Central memory CD8-positive, alpha-beta T cell (primary cell): ENCODE results near the gene TCTN1.
A peak's percentile ranks its signal among the peaks of the same experiment; 100 is the strongest.
"Not testable (repeated sequence)": the region's sequence is repeated elsewhere in the genome, so short reads cannot be mapped to it uniquely, and the experiment has no call there.

Experiments used
- ATAC-seq: fragments of 150-1000 bp; cut with Tn5 transposase; replicated peaks from 2 replicates; pipeline ENCODE4 v1.10.0; 2022; ENCODE audit warnings: mild to moderate bottlenecking, moderate FRiP score, moderate number of reproducible peaks; ENCODE audit not compliant: poor library complexity, severe bottlenecking; ENCODE audit errors: extremely low read depth
- DNase-seq, 2 donors: peaks; one replicate each; pipeline ENCODE4 v3.0.0; 2021; ENCODE audit warnings: low spot score in 2 of 2
- H3K27ac Mint-ChIP-seq: one replicate; pipeline ENCODE4 v1.8.0; 2022; ENCODE audit warnings: low read depth, mild to moderate bottlenecking, moderate library complexity, mixed read lengths
- H3K27me3 Mint-ChIP-seq: one replicate; pipeline ENCODE4 v1.8.0; 2022; ENCODE audit warnings: mixed read lengths
- H3K36me3 Mint-ChIP-seq: one replicate; pipeline ENCODE4 v1.8.0; 2022; ENCODE audit warnings: mild to moderate bottlenecking, moderate library complexity, mixed read lengths; ENCODE audit not compliant: insufficient read depth
- H3K4me1 Mint-ChIP-seq: one replicate; pipeline ENCODE4 v1.8.0; 2022; ENCODE audit warnings: mixed read lengths
- H3K4me3 Mint-ChIP-seq: one replicate; pipeline ENCODE4 v1.8.0; 2022; ENCODE audit warnings: mild to moderate bottlenecking, moderate library complexity, mixed read lengths
- H3K9me3 Mint-ChIP-seq: one replicate; pipeline ENCODE4 v1.8.0; 2022; ENCODE audit warnings: mixed read lengths

TCTN1 gene

DNA sequence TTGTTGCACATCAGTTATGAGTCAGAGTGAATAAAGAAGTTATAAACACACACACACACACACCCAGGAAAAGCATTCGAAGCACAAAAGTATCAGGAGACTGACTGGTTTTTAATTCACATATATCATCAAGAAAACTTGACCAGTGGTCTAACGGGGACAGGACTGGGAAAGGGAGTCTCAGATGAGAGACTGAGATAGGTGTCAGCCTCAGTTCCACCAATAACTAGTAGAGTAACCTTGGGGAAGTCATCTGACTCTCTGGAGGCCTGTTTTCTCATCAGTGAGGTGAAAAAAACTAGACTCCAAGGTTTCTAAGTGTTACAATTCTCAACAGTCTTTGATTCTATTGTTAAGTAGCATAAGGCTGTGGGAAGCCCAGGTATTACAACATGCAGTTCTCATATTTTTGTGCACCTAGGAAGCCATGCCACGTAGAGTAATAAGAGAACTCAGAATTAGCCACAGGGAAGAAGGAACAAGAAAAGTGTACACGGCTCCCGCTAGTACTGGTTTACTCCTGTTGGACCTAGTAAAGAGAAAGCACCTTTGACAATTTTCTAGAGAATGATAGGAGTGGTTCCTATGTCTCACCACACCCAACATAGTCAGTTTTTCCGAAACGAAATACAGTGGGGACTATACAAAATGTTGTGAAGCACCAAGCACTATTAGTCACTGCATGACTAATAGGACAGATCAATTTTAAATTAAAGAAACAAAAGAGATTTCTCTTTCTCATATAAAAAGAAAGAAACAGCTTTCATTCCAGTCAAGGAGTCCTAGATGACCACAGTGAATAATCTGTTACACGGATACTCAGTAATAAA lies 35.9 kb upstream of the TCTN1 start:
- peak overlapping the region; percentile 92 for H3K4me3 Mint-ChIP-seq
- ATAC-seq (peak; percentile 50), DNase-seq (peak in 1 of 2 donors; percentile 19)
- H3K27me3 Mint-ChIP-seq: no peaks in the 10 kb centered on the region
- peaks cover 12% of the 10 kb centered on the region for H3K36me3 Mint-ChIP-seq
- H3K27ac Mint-ChIP-seq: peak overlapping the region; percentile 94
- H3K9me3 Mint-ChIP-seq: no peaks in the 10 kb centered on the region
- H3K4me1 Mint-ChIP-seq: peaks cover 56% of the 10 kb centered on the region

DNA sequence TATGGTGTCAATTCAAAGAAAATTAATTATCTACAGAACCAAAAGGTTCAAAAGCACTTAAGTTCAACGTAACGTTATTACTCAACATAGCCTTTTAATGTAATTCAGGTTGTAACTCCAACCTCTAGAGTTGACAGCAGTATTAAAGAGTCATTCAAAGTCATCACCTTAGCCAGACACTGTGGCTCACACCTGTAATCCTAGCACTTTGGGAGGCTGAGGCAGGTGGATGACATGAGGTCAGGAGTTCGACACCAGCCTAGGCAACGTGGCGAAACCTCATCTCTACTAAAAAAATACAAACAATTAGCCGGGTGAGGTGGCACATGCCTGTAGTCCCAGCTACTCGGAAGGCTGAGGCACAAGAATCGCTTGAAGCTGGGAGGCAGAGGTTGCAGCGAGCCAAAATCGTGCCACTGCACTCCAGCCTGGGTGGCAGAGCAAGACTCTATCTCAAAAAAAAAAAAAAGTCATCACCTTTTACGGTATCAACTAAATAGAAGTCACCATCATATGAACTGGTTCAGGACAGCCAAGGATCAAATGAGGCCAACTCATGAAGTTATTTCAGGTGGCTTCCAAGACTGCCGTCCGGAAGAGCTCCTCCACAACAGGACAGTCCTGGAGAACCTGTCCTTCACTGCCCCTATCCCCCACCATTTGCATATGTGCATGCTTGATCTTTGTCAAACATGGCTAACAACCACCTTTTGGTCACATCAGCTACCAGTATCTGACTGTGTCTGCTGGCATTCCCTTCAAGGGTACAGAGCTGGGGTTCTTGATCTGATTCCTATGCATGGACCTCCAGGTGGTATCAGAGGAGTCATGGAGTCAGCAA lies 35.0 kb upstream of the TCTN1 start:
- DNase-seq: no peak

DNA sequence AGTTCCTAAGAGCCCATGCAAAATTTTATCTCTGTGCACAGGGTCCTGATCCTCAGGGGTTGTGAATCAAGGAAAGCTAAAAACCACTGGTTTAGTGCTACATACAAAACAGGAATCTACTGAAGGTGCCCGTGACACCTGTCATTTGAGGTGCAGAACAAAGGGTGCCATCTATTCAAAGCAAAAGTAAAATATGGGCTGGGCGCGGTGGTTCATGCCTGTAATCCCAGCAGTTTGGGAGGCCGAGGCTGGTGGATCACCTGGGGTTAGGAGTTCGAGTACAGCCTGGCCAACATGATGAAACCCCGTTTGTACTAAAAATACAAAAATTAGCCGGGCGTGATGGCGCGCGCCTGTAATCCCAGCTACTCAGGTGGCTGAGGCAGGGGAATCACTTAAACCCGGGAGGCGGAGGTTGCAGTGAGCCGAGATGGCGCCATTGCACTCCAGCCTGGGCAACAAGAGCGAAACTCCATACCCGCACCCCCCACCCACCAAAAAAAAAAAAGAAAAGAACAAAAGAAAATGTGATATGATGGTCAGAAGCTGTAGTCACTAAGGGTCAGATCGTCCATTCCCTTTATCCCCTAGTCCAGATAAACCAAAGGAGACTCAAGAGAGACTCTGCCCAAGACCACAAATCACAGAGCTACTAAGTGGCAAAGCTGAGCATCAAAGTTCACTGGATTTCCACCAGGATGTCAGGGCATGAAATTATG lies 34.2 kb upstream of the TCTN1 start:
- Mint-ChIP-seq H3K4me1 (peaks cover 66% of the 10 kb centered on the region), H3K27me3 (no peaks in the 10 kb centered on the region), H3K36me3 (peaks cover 16% of the 10 kb centered on the region), H3K27ac (peak overlapping the region; percentile 49), H3K4me3 (peak overlapping the region; percentile 92), H3K9me3 (no peaks in the 10 kb centered on the region)
- no peak for DNase-seq
- ATAC-seq: no peak

More for the DNA sequence above, 35.0 kb upstream of the TCTN1 start:
- Mint-ChIP-seq H3K27me3 (no peaks in the 10 kb centered on the region), H3K36me3 (peaks cover 16% of the 10 kb centered on the region), H3K9me3 (no peaks in the 10 kb centered on the region), H3K4me1 (peaks cover 63% of the 10 kb centered on the region), H3K4me3 (peak overlapping the region; percentile 92), H3K27ac (peak overlapping the region; percentile 94)
- ATAC-seq: no peak

DNA sequence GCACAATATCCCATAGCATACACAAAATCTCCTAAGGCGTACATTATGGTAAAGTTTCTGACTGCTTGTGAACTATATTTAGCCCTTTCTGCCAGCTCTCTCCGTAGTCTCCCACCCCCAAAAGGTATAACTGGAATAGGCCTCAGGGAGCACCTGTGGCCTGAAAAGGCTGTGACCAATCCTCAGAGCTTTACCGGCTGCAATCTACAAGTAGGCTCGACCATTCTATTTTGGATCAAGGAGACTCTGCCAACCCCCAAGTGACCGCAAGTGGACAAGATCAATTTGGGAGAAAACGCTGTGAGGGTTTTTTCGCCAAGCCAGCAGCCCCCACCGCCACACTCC lies 32.0 kb upstream of the TCTN1 start:
- Mint-ChIP-seq H3K4me1 (peaks cover 48% of the 10 kb centered on the region), H3K36me3 (peaks cover 16% of the 10 kb centered on the region), H3K27ac (peak overlapping the region; percentile 90), H3K9me3 (no peaks in the 10 kb centered on the region), H3K4me3 (peak overlapping the region; percentile 92), H3K27me3 (no peaks in the 10 kb centered on the region)
- DNase-seq (no peak), ATAC-seq (no peak)

DNA sequence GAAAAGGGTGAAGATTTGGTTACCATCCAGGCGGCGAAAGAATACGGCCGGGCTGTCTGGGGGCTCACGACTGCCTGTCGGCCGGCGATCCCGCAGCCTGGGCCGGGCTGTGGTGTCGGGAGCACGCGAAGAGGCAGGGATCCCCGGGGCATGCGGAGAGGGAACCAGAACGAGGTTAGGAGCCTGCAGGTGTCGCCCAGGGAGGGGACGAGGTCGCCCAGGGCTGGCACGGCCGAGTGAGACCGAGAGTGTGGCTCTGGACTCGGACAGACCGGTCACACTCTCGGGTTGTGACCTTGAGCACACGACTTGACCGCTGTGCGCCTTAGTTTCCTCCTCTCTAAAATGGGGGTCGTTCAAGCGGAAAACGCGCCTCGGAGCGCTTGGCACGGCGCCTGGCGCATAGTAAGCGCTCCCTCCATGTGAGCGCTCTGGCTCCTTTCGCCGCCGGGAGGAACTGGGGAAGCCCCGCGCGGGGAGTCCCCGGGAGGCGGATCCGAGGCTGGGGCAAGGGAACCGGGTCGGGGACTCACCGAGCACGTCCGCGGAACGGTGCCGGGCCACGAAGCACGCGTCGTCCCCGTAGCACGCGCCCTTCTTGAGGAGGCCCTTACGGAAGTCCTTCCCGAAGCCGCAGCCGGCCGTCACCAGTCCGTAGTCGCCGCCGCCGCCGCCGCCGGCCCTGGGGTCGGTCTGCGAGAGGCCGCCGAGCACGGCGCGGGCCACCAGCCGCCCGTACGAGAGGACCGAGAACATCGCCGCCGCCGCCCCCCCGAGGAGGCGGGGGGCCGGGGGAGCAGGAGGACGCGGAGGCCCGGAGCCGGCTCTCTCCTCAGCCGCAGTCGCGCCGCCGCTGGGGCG lies 31.4 kb upstream of the TCTN1 start:
- Mint-ChIP-seq H3K36me3 (peaks cover 16% of the 10 kb centered on the region), H3K4me1 (peaks cover 46% of the 10 kb centered on the region), H3K27ac (peak overlapping the region; percentile 90), H3K4me3 (peak overlapping the region; percentile 92), H3K9me3 (no peaks in the 10 kb centered on the region), H3K27me3 (no peaks in the 10 kb centered on the region)
- DNase-seq: peak; percentile 51 to 71
- ATAC-seq: peak; percentile 55

DNA sequence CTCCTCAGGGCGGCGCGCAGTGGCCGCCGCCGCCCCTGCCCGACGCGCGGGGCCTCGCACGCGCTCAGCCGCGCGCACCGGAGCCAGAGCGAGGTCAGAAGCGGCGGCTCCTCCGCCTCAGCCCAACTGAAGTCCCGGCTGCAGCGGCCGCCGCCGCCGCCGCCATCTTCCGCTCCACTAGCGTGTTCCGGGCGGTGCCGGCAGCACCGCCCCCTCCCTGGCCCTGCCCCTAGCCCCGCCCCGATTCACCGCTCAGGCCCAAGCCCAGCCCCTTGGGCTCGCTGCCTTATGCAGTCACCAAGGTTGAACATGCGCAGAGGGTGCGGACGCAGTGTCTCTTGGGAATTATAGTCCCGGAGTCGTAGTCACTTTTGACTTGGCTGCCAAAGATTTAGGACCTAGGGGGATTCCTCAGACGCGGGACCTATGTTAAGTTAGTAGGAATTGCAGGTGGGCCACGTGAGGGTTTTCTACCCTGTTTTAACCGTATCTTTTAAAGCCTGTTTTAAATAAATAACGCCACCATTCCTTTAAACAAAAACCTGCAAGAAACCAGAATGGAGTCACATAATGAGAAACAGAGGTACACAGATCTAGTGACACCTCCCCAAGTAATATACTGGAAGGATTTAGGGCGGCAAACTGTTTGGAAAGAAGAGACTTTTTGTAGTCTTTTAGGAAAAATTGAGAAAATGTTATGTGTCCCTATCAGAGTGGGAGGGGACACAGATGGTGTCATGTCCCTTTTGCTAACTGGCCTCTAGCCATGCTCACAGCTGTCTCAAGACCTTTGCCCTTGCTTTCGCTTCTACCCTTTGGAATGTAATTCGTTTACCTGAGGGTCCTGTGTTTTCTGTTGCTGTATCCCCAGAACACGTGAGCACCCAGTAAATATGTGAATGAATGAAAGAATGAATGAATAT lies 30.5 kb upstream of the TCTN1 start, which contains the start of gene PPTC7:
Gene PPTC7 (minus strand): TSS at position 182 of the 923 bp plus-strand sequence. CDS start 287 bp downstream, outside the sequence.
- ATAC-seq (peak; percentile 95), DNase-seq (peak; percentile 83 to 90)
- Mint-ChIP-seq H3K4me1 (peaks cover 37% of the 10 kb centered on the region), H3K27ac (peak within 1 kb of the TSS; percentile 90), H3K9me3 (no peaks in the 10 kb centered on the region), H3K36me3 (peaks cover 14% of the 10 kb centered on the region), H3K4me3 (peak within 1 kb of the TSS; percentile 92), H3K27me3 (no peaks in the 10 kb centered on the region)

DNA sequence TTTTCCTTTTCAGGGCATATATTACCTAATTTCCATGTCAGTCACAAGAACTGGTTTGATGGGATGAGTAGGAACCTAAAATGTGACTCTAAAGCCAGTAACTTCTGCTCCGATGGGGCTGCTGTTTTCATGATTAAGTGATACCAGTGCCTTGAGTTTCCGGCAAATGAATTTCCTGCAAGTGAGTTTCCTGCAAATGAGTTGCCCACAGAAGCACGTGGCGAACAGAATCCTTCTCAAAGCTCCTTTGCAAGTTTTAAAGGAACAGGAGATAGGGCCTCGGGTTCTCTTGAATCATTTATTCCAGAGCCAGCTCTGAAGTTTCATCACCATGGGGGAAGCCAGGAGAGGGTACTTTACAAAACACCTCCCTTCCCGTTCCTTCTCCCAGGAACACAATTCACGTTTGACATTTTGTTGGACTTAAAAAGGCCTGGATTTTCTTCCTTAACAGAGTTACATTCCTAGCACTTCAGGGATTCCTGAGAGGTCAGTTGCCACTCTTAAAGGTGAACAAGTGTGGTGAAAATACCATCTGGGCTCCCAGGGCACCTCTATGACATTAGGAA lies 28.6 kb upstream of the TCTN1 start:
- DNase-seq (no peak), ATAC-seq (no peak)
- Mint-ChIP-seq H3K36me3 (peaks cover 6% of the 10 kb centered on the region), H3K27ac (no peak overlapping the region), H3K27me3 (no peaks in the 10 kb centered on the region), H3K4me3 (no peak overlapping the region), H3K4me1 (peaks cover 23% of the 10 kb centered on the region), H3K9me3 (no peaks in the 10 kb centered on the region)

DNA sequence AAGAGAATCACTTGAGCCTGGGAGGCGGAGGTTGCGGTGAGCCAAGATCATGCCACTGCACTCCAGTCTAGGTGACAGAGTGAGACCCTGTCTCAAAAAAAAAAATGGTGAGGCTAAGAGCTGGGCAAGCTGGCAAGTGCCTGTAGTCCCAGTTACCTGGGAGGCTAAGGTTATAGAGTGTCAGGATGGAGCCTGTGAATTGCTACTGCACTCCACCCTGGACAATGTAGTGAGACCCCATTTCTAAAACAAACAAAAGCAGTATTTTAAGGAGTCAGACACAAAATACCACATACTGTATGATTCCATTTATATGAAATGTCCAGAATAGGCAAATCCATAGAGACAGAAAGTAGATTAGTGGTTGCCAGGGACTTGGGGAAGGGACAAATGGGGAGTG lies 26.8 kb upstream of the TCTN1 start:
- DNase-seq, H3K9me3 Mint-ChIP-seq, H3K27ac Mint-ChIP-seq, H3K36me3 Mint-ChIP-seq, H3K4me3 Mint-ChIP-seq, H3K27me3 Mint-ChIP-seq, ATAC-seq: not testable (repeated sequence)
- peaks cover 21% of the 10 kb centered on the region for H3K4me1 Mint-ChIP-seq

DNA sequence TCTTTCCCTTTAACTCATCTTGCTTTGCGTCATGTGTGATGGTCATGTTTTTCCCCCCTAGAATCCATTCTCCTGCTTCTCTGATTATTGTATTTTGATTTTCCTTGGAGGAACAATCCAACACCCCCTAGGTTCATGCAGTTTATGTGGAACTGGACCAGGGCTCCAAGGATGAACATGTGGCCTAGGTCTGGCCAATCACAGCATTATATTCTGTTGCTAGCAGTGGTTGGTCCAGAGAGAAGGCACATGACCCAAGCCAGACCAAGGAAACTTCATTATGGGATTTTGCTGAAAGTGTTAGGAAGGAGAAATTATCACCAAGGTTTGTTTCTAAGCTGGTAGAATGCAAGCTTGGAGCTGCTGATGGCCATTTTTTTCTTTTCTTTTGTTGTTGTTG lies 23.9 kb upstream of the TCTN1 start:
- no peaks in the 10 kb centered on the region for H3K9me3 Mint-ChIP-seq
- H3K27me3 Mint-ChIP-seq: no peaks in the 10 kb centered on the region
- peaks cover 10% of the 10 kb centered on the region for H3K4me1 Mint-ChIP-seq
- H3K4me3 Mint-ChIP-seq: no peak overlapping the region
- H3K36me3 Mint-ChIP-seq: peaks cover 1% of the 10 kb centered on the region
- ATAC-seq: no peak
- no peak overlapping the region for H3K27ac Mint-ChIP-seq
- no peak for DNase-seq

DNA sequence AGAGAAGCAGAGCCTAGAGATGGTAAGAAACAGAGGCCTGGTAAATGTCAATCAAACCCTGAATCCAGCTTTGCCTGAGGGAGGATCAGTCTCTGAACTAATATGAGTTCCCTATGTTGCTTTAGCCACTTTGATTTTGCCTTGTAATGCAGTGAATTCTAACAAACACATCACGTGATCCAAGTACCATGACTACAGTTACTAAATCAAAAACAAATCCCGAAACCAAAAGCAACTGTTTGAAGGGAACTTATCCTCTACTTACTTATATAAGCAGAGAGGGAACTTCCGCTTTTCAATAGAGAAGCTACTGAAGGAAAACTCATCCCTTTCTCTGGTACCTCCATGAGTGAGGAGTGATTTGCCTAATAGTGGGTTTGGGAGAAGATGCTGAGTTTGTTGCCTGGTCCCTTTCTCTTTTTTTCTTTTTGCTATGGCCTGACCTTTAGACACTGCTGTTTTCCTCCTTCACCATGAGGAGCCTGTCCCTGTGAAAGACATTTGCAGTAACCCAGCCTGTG lies 23.1 kb upstream of the TCTN1 start:
- peak; percentile 62 for ATAC-seq
- H3K9me3 Mint-ChIP-seq: no peaks in the 10 kb centered on the region
- H3K27me3 Mint-ChIP-seq: no peaks in the 10 kb centered on the region
- H3K36me3 Mint-ChIP-seq: peaks cover 1% of the 10 kb centered on the region
- H3K4me3 Mint-ChIP-seq: no peak overlapping the region
- peak overlapping the region; percentile 5 for H3K27ac Mint-ChIP-seq
- peaks cover 10% of the 10 kb centered on the region for H3K4me1 Mint-ChIP-seq
- no peak for DNase-seq
